Measurements from ENCODE around the gene MADD.

DNA sequence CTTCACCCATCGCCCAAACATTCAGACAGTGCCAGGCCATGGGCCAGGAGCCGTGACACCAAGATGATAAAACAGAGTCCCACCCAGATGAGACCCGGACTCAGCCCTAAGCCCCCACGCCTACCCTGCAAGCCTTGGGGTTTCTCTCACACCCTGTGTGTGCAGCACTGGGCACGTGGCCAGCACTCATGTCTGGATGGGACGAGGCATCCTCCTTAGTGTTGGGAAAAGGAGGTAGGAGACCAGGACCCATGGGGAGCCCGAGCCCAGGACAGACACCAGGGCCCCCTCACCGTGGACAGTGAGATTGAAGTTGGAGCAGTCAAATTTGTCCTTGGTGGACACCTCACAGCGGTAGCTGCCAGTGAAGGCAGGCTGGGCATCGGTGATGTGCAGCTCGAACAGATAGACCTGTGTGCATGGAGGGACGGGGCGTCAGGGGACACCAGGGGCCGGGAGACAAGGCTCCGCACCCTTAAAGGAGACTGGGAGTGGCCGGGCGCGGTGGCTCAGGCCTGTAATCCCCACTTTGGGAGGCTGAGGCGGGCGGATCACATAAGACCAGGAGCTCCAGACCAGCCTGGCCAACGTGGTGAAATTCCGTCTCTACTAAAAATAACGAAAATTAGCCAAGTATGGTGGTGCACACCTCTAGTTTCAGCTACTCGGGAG is 78.3 kb downstream of the MADD start:
- TF ChIP-seq, protein P1, sequence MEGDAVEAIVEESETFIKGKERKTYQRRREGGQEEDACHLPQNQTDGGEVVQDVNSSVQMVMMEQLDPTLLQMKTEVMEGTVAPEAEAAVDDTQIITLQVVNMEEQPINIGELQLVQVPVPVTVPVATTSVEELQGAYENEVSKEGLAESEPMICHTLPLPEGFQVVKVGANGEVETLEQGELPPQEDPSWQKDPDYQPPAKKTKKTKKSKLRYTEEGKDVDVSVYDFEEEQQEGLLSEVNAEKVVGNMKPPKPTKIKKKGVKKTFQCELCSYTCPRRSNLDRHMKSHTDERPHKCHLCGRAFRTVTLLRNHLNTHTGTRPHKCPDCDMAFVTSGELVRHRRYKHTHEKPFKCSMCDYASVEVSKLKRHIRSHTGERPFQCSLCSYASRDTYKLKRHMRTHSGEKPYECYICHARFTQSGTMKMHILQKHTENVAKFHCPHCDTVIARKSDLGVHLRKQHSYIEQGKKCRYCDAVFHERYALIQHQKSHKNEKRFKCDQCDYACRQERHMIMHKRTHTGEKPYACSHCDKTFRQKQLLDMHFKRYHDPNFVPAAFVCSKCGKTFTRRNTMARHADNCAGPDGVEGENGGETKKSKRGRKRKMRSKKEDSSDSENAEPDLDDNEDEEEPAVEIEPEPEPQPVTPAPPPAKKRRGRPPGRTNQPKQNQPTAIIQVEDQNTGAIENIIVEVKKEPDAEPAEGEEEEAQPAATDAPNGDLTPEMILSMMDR (IDR thresholded peaks at IDR 0.05) = no peak
- TF ChIP-seq POLR2A (IDR thresholded peaks at IDR 0.05) = no peak
